ENCODE measurements around the gene STK4.

The STK4 gene

GRCh38 chr20:45091366-45091765 is 125.1 kb downstream of the STK4 start:
- no peak for DNase-seq

GRCh38 chr20:45092898-45093297 is 126.6 kb downstream of the STK4 start:
- no peak for DNase-seq

- DNase-seq, result no peak
Observed at GRCh38 chr20:45094201-45094600, 127.9 kb downstream of the STK4 start.

- DNase-seq, result no peak
Observed at GRCh38 chr20:45094864-45095574, 128.7 kb downstream of the STK4 start.

GRCh38 chr20:45095805-45096238 is 129.5 kb downstream of the STK4 start:
- no peak for DNase-seq

- no peak for DNase-seq
Observed at GRCh38 chr20:45096781-45097180, 130.5 kb downstream of the STK4 start.

GRCh38 chr20:45097485-45098102 is 131.3 kb downstream of the STK4 start:
- DNase-seq, result no peak

GRCh38 chr20:45098103-45098773 is 131.9 kb downstream of the STK4 start:
- DNase-seq, result no peak

- DNase-seq, result no peak
Observed at GRCh38 chr20:45100563-45101245, 134.4 kb downstream of the STK4 start, which contains the start of gene KCNS1. KCNS1 (minus strand) TSS chr20:45101127; CDS start chr20:45099236, 1,891 bp downstream.

- no peak for DNase-seq
Observed at GRCh38 chr20:45101333-45101850, 135.1 kb downstream of the STK4 start.

- no peak for DNase-seq
Observed at GRCh38 chr20:45103072-45103471, 136.8 kb downstream of the STK4 start.

GRCh38 chr20:45104786-45105185 is 138.5 kb downstream of the STK4 start:
- no peak for DNase-seq

GRCh38 chr20:45105317-45105716 is 139.0 kb downstream of the STK4 start:
- DNase-seq, result no peak

- DNase-seq, result no peak
Observed at GRCh38 chr20:45109634-45110033, 143.3 kb downstream of the STK4 start.

GRCh38 chr20:45110301-45110700 is 144.0 kb downstream of the STK4 start:
- DNase-seq, result no peak

- no peak for DNase-seq
Observed at GRCh38 chr20:45111285-45111684, 145.0 kb downstream of the STK4 start.

GRCh38 chr20:45111799-45112471 is 145.6 kb downstream of the STK4 start:
- DNase-seq, result no peak

GRCh38 chr20:45112754-45113153 is 146.4 kb downstream of the STK4 start:
- DNase-seq, result no peak

GRCh38 chr20:45113865-45114264 is 147.6 kb downstream of the STK4 start:
- no peak for DNase-seq

GRCh38 chr20:45114465-45115385 is 148.4 kb downstream of the STK4 start, which contains the start of gene WFDC5:
WFDC5 (minus strand) TSS chr20:45115174; CDS start chr20:45115083, 91 bp downstream.
- no peak for DNase-seq

- no peak for DNase-seq
Observed at GRCh38 chr20:45115386-45115774, 149.1 kb downstream of the STK4 start.

Measured in NCI-H748 treated with DMSO at 0.1 percent for 48 hours (cell line).